ENCODE measurements around the gene TBC1D14. TPM values are rescaled to one million over a fixed set of nuclear protein-coding genes. Genes with fewer than 3 reads are reported as not detected.

The TBC1D14 gene
- total and polyA plus RNA-seq, 2 donors from 2014 or later: 44.9 to 77.7 TPM

DNA sequence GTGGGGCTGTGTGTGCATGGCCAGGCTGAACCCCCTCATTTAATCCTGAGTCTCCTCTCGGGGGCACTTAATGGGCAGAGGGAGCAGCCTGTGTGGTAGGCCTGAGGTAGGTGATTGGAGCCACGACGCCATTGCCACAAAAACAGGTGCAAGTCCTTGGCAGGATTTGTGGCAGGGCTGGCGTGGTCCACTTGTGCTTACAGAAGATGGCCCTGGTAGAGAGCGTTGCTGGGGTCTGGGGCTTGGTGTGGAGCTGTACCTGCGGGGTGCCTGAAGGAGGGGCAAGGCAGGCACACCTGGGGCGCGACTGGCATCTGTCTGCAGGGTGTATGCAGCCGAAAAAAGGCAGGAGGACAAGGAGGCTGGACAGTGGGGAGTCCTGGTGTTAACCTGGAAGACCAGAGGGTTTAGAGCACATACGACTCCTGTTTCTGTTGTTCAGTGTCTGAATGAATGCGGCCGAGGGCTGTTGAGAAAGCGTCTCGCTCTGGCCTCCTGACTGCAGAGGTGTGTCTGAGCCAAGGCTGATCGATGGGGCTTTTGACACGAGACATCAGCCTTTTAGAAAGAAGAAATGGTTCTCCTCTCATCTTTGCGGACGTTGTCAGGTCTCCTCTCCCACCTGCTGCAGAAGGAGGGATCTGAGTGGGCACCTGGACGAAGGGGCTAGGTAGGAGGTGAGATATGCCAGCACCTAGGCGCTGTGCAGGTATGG is 52.0 kb downstream of the TBC1D14 start:
- DNase-seq: peak in 1 of 5 donors; percentile 14
- Histone ChIP-seq H3K9me3 (ENCODE audit: control insufficient read depth in 2 of 3, insufficient read depth in 1 of 3, low read length in 3 of 3) (no peaks in the 10 kb centered on the region), H3K9ac (ENCODE audit: low read length in 3 of 3) (no peak overlapping the region), H3K36me3 (ENCODE audit: control insufficient read depth in 2 of 3, insufficient read depth in 3 of 3, low read length in 3 of 3) (no peaks in the 10 kb centered on the region), H3K4me3 (ENCODE audit: low read length in 3 of 3) (no peak overlapping the region), H3K27ac (ENCODE audit: low read depth in 2 of 2, low read length in 2 of 2) (peak overlapping the region in 1 of 2 donors; percentile 16), H3K4me1 (ENCODE audit: control insufficient read depth in 2 of 3, insufficient read depth in 2 of 3, low read depth in 1 of 3, low read length in 3 of 3) (peaks cover 0 to 28% (median 17%) of the 10 kb centered on the region in 3 donors), H3K27me3 (ENCODE audit: control insufficient read depth, insufficient read depth, low read length) (no peaks in the 10 kb centered on the region)
- intact Hi-C loops (cut with DNase I): no loop called here
- FAIRE-seq: no peak
- TF ChIP-seq, protein P1, sequence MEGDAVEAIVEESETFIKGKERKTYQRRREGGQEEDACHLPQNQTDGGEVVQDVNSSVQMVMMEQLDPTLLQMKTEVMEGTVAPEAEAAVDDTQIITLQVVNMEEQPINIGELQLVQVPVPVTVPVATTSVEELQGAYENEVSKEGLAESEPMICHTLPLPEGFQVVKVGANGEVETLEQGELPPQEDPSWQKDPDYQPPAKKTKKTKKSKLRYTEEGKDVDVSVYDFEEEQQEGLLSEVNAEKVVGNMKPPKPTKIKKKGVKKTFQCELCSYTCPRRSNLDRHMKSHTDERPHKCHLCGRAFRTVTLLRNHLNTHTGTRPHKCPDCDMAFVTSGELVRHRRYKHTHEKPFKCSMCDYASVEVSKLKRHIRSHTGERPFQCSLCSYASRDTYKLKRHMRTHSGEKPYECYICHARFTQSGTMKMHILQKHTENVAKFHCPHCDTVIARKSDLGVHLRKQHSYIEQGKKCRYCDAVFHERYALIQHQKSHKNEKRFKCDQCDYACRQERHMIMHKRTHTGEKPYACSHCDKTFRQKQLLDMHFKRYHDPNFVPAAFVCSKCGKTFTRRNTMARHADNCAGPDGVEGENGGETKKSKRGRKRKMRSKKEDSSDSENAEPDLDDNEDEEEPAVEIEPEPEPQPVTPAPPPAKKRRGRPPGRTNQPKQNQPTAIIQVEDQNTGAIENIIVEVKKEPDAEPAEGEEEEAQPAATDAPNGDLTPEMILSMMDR (IDR thresholded peaks at IDR 0.05; ENCODE audit: borderline replicate concordance, extremely low read depth, insufficient read depth): no peak

DNA sequence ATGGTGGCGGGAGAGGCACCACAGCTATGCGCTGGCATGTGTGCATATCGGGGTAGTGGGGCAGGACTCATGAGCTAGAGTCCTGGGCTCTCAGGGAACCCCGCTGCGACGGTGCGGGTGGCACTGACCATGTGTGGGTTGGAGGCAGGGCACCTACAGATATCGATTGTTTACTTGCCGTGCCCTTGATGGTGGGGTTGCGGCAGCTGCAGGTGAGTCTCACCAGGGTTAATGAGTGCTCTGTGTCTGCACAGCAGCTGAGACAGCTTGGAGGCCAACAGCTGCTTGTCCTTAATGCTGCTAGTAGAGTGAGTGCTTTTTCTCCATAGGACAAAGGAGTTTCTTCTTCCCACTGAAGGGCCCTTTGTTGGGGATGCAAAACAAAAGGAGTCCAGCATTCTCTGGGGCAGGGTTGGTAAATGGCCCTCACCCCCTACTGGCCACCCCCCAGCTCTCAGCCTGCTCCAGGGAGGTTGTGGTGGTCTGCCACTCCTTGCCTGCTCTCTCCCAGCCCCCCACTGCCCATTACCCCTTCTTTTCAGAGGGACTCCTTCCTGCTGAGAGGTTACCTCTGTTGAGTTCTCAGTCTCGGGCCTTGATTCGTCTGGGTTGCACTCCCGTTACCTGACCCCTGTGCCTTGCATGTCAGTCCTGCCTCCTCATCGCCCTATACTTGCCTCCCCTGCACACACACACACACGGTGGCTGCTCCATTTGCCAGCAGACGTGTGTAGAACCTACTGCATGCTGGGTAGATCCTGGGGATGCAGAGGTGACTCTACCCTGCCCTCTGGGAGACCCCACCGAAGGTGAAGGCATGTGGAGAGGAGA is 52.8 kb downstream of the TBC1D14 start:
- Histone ChIP-seq H3K36me3 (ENCODE audit: control insufficient read depth in 2 of 3, insufficient read depth in 3 of 3, low read length in 3 of 3) (peaks cover 0 to 3% (median 0%) of the 10 kb centered on the region in 3 donors), H3K4me3 (ENCODE audit: low read length in 3 of 3) (no peak overlapping the region), H3K4me1 (ENCODE audit: control insufficient read depth in 2 of 3, insufficient read depth in 2 of 3, low read depth in 1 of 3, low read length in 3 of 3) (peaks cover 0 to 28% (median 17%) of the 10 kb centered on the region in 3 donors), H3K9ac (ENCODE audit: low read length in 3 of 3) (no peak overlapping the region), H3K27me3 (ENCODE audit: control insufficient read depth, insufficient read depth, low read length) (no peaks in the 10 kb centered on the region), H3K27ac (ENCODE audit: low read depth in 2 of 2, low read length in 2 of 2) (peak overlapping the region; percentile 30 to 40), H3K9me3 (ENCODE audit: control insufficient read depth in 2 of 3, insufficient read depth in 1 of 3, low read length in 3 of 3) (no peaks in the 10 kb centered on the region)
- intact Hi-C loops (cut with DNase I): no loop called here
- TF ChIP-seq, protein P1 (IDR thresholded peaks at IDR 0.05; ENCODE audit: borderline replicate concordance, extremely low read depth, insufficient read depth): no peak
- FAIRE-seq (no peak), DNase-seq (peak in 1 of 5 donors; percentile 16)

DNA sequence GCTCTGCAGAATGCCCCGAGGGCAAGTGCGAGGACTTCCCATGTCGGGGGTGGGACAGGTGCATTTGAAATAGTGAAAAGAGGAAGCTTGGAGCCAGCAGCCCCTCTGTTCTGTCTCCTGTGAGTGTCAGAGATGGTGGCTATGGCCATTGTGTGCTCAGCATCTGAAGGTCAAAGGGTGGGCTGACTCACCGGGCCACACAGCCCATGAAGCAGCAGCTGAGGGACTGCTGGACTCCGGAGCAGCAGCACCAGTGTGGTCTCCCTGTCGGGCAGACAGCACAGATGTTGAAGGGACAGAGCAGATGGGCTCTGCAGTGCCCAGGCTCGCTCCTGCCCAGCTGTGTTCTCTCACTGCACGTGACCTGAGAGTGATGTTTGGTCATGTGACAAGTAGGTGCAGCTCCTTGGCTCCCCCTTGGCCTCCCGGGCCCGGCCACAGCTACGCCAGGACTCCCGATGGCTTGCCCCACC is 53.5 kb downstream of the TBC1D14 start:
- TF ChIP-seq, protein P1 (IDR thresholded peaks at IDR 0.05; ENCODE audit: borderline replicate concordance, extremely low read depth, insufficient read depth): no peak
- H3K4me3 ChIP-seq (ENCODE audit: low read length in 3 of 3): no peak overlapping the region
- H3K4me1 ChIP-seq (ENCODE audit: control insufficient read depth in 2 of 3, insufficient read depth in 2 of 3, low read depth in 1 of 3, low read length in 3 of 3): peaks cover 0 to 28% (median 17%) of the 10 kb centered on the region in 3 donors
- intact Hi-C loops (cut with DNase I): no loop called here
- H3K27ac ChIP-seq (ENCODE audit: low read depth in 2 of 2, low read length in 2 of 2): peak overlapping the region; percentile 48 to 53
- H3K9ac ChIP-seq (ENCODE audit: low read length in 3 of 3): no peak overlapping the region
- FAIRE-seq (no peak), DNase-seq (no peak)
- H3K9me3 ChIP-seq (ENCODE audit: control insufficient read depth in 2 of 3, insufficient read depth in 1 of 3, low read length in 3 of 3): no peaks in the 10 kb centered on the region
- no peaks in the 10 kb centered on the region for H3K27me3 ChIP-seq (ENCODE audit: control insufficient read depth, insufficient read depth, low read length)
- H3K36me3 ChIP-seq (ENCODE audit: control insufficient read depth in 2 of 3, insufficient read depth in 3 of 3, low read length in 3 of 3): peaks cover 0 to 9% (median 3%) of the 10 kb centered on the region in 3 donors

Measured in kidney (tissue), 14 donors.